HG03025 (cell line): ENCODE measurements around the gene TADA2A.
"Not testable (repeated sequence)": the region's sequence is repeated elsewhere in the genome, so short reads cannot be mapped to it uniquely, and the experiment has no call there.

Experiments used
- ATAC-seq: cut with Tn5 transposase; IDR thresholded peaks from one replicate; pipeline ENCODE4 v1.9.1; 2021; ENCODE audit warnings: mild to moderate bottlenecking, moderate library complexity; ENCODE audit not compliant: unreplicated experiment, low FRiP score

Gene TADA2A

GRCh38 chr17:37393352-37393751 is 13.3 kb upstream of the TADA2A start:
- no peak for ATAC-seq

DNA sequence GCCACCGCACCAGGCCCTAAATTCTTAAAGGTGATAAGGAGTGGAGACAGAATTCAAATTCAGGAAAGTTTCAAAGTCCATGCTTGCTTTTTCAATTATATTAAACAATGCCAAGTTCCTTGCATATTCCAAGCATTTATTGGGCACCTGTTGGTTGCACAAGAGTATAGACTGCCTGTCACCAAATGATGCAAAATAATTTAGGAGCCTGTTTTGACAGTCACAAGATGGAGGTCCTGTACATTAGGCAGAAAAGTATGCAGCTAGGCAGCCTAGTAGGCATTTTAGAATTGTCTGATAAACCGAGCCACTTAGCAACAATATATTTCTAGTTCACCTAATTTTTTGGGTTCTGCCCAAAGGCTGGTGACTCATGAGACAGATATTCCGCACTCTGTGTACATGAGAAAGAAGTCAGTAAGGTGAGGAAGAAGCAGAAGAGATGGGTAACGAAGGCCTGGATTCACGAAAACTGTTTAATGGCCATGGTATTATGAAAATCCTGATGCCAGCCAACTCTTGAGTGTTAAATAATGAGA is 7.4 kb upstream of the TADA2A start:
- ATAC-seq, result no peak

DNA sequence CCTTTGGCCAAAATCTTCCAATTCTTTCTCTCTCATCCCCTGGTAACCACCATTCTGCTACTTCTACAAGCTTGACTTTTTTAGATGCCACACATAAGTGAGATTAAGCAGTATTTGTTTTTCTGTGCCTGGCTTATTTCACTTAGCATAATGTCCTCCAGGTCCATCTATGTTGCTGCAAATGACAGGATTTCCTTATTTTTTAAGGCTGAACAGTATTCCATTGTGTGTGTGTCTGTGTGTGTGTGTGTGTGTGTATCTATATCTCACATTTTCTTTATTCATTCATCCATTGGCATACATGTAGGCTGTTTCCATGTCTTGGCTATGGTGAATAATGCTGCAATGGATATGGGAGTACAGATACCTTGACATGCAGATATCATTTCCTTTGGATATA is 6.2 kb upstream of the TADA2A start:
- no peak for ATAC-seq

DNA sequence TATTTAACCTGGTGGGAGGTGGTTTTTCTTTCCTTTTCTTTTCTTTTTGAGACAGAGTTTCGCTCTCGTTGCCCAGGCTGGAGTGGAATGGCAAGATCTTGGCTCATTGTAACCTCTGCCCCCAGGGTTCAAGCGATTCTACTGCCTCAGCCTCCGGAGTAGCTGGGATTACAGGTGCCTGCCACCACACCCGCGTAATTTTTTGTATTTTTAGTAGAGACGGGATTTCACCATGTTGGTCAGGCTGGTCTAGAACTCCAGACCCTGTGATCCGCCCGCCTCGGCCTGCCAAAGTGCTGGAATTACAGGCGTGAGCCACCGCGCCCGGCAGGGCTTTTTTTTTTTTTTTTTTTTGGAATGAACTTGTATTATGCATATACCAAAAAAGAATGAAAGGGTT is 1.2 kb upstream of the TADA2A start:
- not testable (repeated sequence) for ATAC-seq

- ATAC-seq, result peak; percentile 31
These were observed 591 bp upstream of the TADA2A start for GRCh38 chr17:37405955-37406634.

- ATAC-seq, result not testable (repeated sequence)
These were observed 1.4 kb downstream of the TADA2A start for GRCh38 chr17:37408145-37408479.

DNA sequence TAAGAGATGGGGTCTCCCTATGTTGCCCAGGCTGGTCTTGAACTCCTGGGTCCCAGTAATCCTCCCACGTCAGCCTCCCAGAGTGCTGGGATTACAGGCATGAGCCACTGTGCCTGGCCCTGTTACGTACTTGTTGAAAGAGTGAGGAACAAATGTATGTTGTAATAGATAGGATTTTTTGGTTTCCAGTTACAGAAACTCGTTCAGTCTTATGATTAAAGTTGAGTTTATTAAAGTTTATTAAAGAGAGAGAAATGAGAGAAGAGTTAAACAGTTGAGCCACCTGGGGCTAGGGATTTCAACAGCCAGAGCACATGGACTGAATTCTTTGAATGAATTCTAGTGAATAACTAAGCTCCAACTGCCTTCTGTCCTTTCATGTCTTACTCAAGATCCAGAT is 3.7 kb downstream of the TADA2A start:
- no peak for ATAC-seq

DNA sequence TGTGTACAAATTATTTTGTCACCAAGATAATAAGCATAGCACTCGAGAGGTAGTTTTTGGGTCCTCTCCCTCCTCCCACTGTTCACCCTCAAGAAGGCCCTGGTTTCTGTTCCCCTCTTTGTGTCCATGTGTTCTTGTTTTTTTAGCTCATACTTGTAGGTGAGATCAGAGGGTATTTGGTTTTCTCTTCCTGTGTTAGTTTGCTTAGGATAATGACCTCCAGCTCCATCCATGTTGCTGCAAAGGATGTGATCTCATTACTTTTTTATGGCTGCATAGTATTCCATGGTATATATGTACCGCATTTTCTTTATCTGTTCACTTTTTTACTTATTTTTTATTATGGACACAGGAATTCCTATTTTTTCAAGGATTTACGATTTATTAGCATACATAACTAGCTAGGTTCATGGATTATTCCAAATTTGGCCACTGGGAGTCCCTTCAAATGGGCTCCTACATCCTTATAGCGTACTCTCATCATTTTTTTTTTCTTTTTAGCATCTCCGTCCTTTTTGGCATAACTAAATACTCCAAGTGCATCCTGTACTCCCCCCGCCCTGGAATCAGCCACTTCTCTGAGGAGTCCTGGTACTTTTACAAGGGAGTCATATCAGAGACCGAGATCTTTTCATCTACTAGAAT is 7.3 kb downstream of the TADA2A start:
- ATAC-seq, result no peak

DNA sequence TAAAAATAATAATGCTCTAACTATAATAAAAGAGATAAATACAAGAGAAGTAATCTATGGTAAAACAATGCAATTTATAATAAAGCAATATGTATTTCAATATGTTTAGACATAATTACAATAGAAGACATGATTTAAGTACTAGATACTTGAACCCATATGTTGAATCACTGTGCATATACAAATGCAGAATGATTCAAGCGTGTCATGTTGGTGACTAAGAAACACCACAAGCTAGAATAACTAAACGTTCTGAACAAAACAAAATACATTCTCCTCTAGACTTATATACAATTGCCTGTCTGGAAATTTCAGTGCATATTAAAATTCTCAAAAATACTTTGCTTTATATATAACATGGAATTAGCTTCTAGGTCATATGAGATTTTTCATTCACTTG is 11.2 kb downstream of the TADA2A start:
- no peak for ATAC-seq

GRCh38 chr17:37422971-37423625 is 16.4 kb downstream of the TADA2A start:
- ATAC-seq, result no peak

GRCh38 chr17:37425268-37425667 is 18.6 kb downstream of the TADA2A start:
- ATAC-seq, result no peak

DNA sequence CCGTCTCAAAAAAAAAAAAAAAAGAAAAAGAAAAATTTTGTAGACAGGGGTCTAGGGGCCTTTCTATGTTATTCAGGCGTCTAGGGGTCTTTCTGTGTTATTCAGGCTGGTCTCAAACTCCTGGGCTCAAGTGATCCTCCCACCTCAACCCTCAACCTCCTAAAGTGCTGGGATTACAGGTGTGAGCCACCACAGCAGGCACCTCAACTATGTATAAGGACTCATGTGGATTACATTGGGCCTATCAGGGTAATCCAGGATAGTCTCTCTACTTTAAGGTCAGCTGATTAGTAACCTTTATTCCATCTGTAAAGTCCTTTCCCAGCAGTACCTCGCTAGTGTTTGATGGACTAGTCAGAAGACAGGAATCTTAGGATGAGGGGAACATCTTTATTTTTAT is 22.4 kb downstream of the TADA2A start:
- ATAC-seq, result no peak

- ATAC-seq, result no peak
These were observed 22.8 kb downstream of the TADA2A start for GRCh38 chr17:37429453-37429852.

- ATAC-seq, result no peak
These were observed 23.5 kb downstream of the TADA2A start for GRCh38 chr17:37430051-37430627.

DNA sequence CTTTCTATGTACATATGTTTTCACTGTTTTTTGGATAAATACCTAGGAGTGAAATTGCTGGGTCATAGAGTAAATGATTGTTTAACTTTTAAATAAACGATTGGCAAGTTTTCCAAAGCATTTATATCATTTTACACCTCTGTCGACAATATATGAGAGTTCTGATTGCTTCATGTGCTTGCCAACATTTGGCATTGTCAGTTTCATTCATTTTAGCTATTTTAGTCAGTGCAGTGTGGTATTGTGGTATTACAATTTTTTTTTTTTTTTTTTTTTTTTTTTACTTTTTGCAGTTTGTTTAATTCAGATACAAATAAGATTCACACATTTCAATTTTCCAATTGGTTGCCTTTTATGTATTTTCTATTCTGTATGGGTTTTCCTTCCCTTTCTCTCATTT is 26.0 kb downstream of the TADA2A start:
- no peak for ATAC-seq

DNA sequence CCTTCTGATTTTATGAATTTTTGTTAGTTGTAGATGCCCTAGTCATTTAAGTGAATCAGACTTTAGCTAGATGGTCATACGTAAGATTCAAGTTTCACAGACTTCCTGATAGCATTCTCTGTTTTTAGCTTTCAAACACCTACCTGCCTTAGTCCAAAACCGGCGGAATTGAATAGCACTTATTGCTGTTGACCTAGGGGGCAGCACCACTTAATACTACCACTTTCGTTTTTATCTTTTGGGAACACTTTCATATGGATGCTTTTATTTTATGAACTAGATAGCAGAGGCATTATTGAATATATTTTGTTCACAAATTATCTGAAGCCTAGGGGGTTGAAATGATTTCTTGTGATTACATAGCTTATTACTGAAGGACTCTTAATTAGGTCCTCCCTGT is 31.5 kb downstream of the TADA2A start:
- no peak for ATAC-seq

- no peak for ATAC-seq
These were observed 33.7 kb downstream of the TADA2A start for GRCh38 chr17:37440424-37440823.

- ATAC-seq, result not testable (repeated sequence)
These were observed 34.8 kb downstream of the TADA2A start for GRCh38 chr17:37441369-37442014.

DNA sequence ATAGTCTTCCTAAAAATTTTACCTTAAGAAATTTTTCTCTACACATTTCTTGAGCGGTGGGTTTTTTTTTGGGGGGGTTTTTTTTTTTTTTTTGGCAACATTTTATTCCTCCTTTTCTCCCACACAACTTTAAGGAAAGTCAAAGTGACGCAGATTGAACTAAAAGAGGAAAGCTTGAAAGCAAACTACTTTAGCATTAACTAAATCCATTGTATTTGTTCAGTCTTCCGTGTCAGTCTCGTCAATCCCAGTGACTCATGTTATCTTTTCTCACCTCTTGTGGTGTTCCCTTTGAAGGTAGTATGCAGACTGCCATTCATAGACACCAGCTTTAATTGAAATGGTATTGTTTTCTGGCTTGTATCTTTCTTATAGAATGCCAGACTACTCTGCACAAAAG is 39.3 kb downstream of the TADA2A start:
- ATAC-seq, result no peak

DNA sequence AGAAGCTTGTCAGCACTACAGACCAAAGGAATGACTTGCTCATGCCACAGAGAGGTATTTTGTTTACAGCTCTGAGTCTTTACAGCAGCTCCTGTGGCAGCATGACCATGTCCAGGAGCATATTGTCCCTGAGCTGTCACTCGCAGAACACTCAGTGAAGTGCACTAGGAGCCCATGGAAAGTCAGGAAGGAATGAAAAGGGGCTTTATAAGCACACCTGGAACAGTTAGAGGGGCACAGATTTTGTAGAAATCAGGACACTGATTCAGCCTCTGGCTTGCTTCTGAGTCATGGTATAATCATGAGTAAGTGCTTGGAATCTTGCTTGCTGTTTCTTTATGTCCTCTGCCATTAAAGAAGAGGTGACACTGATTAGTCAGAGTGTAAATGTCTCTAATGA is 41.0 kb downstream of the TADA2A start:
- ATAC-seq, result no peak

DNA sequence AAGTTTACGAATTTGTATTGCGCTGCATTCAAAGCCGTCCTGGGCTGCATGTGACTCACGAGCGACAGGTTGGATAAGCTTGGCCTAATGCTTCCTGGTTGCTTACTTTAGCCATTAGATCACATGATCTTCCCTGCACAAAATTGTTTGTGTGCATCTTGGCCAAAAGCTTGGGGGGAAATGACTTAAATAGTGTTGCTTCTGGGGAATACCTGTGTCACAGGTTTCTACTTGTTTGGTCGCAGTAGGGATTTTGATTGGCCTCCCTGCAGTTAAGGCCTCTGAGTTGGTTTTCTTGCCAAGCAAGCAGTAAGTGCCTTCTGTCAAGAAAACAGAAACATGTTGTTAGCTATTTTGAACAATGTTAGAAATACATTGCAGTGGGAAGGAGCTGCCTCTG is 43.4 kb downstream of the TADA2A start:
- no peak for ATAC-seq
